HCT116 (cell line): ENCODE results near the gene ADGRA3. TPM values are rescaled to one million over a fixed set of nuclear protein-coding genes. Genes with fewer than 3 reads are reported as not detected.

Source experiments
- ATAC-seq: fragments of 200-7000 bp; cut with Tn5 transposase; 2 replicates; pipeline ENCODE4 v1.9.1; 2020; ENCODE audit warnings: mild to moderate bottlenecking, moderate library complexity
- BruUV-seq: library from RNA; stranded (reverse); fragments of 400-500 nt; replicated peaks from 2 replicates; lab custom pipeline; 2021; lab: Mats Ljungman, UMichigan
- CTCF ChIA-PET: fragments of 300-600 bp; sonication (Branson Sonifier 250); formaldehyde crosslinking; loops from one replicate; lab custom pipeline; 2021; ENCODE audit warnings: antibody characterized with exemption; lab: Charles Lee
- POLR2A ChIA-PET: fragments of 300-600, 350-600 bp; sonication (Branson Sonifier 250); formaldehyde crosslinking; loops from one replicate; lab custom pipeline; 2021; ENCODE audit warnings: antibody characterized with exemption; lab: Charles Lee
- RAD21 ChIA-PET, 2 experiments: fragments of 300-600 bp; sonication (Branson Sonifier 250); formaldehyde crosslinking; loops; one replicate each; lab custom pipeline; 2023; ENCODE audit warnings: low total read pairs in 2 of 2; ENCODE audit not compliant: uncharacterized antibody in 2 of 2, unreplicated experiment in 2 of 2, low non-redundant PET in 1 of 2; lab: Charles Lee
- DNase-seq: peaks from one replicate; pipeline ENCODE4 v3.0.0-alpha.2; 2010; ENCODE audit warnings: low read depth, low spot score
- H2AFZ ChIP-seq: fragments of 200-600 bp; shearing (Covaris generic), sonication (generic); 2 replicates; pipeline ENCODE4 v1.6.1; 2017; ENCODE audit warnings: low read depth, mixed run types, mixed read lengths, antibody characterized with exemption, low read length; ENCODE audit not compliant: poor library complexity, severe bottlenecking
- H3K27ac ChIP-seq: 2 replicates; pipeline ENCODE4 v1.5.1; 2012; ENCODE audit warnings: low read depth, low read length
- H3K27me3 ChIP-seq: fragments of 200-600 bp; sonication (generic); 2 replicates; pipeline ENCODE4 v1.6.1; 2016; ENCODE audit warnings: mixed run types, low read length, mixed read lengths; ENCODE audit not compliant: insufficient read depth
- H3K36me3 ChIP-seq, 2 experiments: fragments of 200-500 bp in 1 of 2; fragments of 200-600 bp in 1 of 2; sonication (Bioruptor generic) in 1 of 2; sonication (generic) in 1 of 2; 2 replicates each; pipeline versions ENCODE4 v1.5.1 to v1.6.1; 2014 to 2016; ENCODE audit warnings: low read length in 2 of 2, inconsistent platforms in 1 of 2, mixed read lengths in 1 of 2, mixed run types in 1 of 2; ENCODE audit not compliant: insufficient read depth in 2 of 2, control insufficient read depth in 1 of 2
- H3K4me1 ChIP-seq, 2 experiments: fragments of 200-600 bp in 1 of 2; sonication (generic) in 1 of 2; 2 replicates each; pipeline versions ENCODE4 v1.5.1 to v1.6.1; 2012 to 2017; ENCODE audit warnings: low read length in 2 of 2, inconsistent platforms in 1 of 2, mild to moderate bottlenecking in 1 of 2, mixed read lengths in 1 of 2, mixed run types in 1 of 2, moderate library complexity in 1 of 2; ENCODE audit not compliant: insufficient read depth in 2 of 2, control insufficient read depth in 1 of 2
- H3K4me2 ChIP-seq: fragments of 200-600 bp; sonication (generic); 2 replicates; pipeline ENCODE4 v1.6.1; 2017; ENCODE audit warnings: mixed run types, low read length, mixed read lengths
- H3K4me3 ChIP-seq, 2 experiments: fragments of 200-600 bp in 1 of 2; sonication (generic) in 1 of 2; replicated peaks in 1 of 2; 2 replicates each; pipeline ENCODE4 v1.5.1; 2011 to 2016; ENCODE audit warnings: low read length in 2 of 2, control low read depth in 1 of 2, low read depth in 1 of 2, mild to moderate bottlenecking in 1 of 2, mixed read lengths in 1 of 2, mixed run types in 1 of 2
- H3K79me2 ChIP-seq: fragments of 200-600 bp; sonication (generic); 2 replicates; pipeline ENCODE4 v1.6.1; 2017; ENCODE audit warnings: mild to moderate bottlenecking, mixed run types, low read length, moderate library complexity, mixed read lengths; ENCODE audit not compliant: insufficient read depth
- H3K9ac ChIP-seq: fragments of 200-600 bp; sonication (generic); 2 replicates; pipeline ENCODE4 v1.6.1; 2016; ENCODE audit warnings: low read length, mixed read lengths
- H3K9me2 ChIP-seq: fragments of 200-600 bp; sonication (generic), shearing (Covaris generic); 2 replicates; pipeline ENCODE4 v1.6.1; 2017; ENCODE audit warnings: mixed run types, mild to moderate bottlenecking, moderate library complexity; ENCODE audit not compliant: insufficient read depth
- H3K9me3 ChIP-seq, 2 experiments: fragments of 200-500 bp in 1 of 2; fragments of 200-600 bp in 1 of 2; sonication (Bioruptor generic) in 1 of 2; sonication (generic) in 1 of 2; 2 replicates each; pipeline ENCODE4 v1.6.1; 2014 to 2017; ENCODE audit warnings: low read length in 2 of 2, mixed read lengths in 2 of 2, inconsistent platforms in 1 of 2, low read depth in 1 of 2, mild to moderate bottlenecking in 1 of 2, mixed run types in 1 of 2, moderate library complexity in 1 of 2; ENCODE audit not compliant: control insufficient read depth in 1 of 2, insufficient read depth in 1 of 2
- H4K20me1 ChIP-seq: fragments of 200-600 bp; sonication (generic), shearing (Covaris generic); 2 replicates; pipeline ENCODE4 v1.6.1; 2017; ENCODE audit warnings: mixed run types, mild to moderate bottlenecking, moderate library complexity; ENCODE audit not compliant: insufficient read depth
- ATF3 ChIP-seq: IDR thresholded peaks from 2 replicates; pipeline ENCODE4 v1.6.1; 2012
- CEBPB ChIP-seq: IDR thresholded peaks from 2 replicates; pipeline ENCODE4 v1.6.1; 2012; ENCODE audit warnings: low read depth
- ELF1 ChIP-seq: IDR thresholded peaks from 2 replicates; pipeline ENCODE4 v1.6.1; 2012; ENCODE audit warnings: low read depth, borderline replicate concordance
- EZH2 ChIP-seq: fragments of 200-600 bp; sonication (generic); IDR thresholded peaks from 2 replicates; pipeline ENCODE4 v1.6.1; 2017; ENCODE audit warnings: antibody characterized with exemption, mixed run types
- POLR2AphosphoS5 ChIP-seq: IDR thresholded peaks from 2 replicates; pipeline ENCODE4 v1.6.1; 2011; ENCODE audit warnings: mild to moderate bottlenecking, low read depth, low read length, moderate library complexity
- RAD21 ChIP-seq: IDR thresholded peaks from 2 replicates; pipeline ENCODE4 v1.6.1; 2012; ENCODE audit warnings: low read depth, mild to moderate bottlenecking
- REST ChIP-seq: IDR thresholded peaks from 2 replicates; pipeline ENCODE4 v1.6.1; 2012; ENCODE audit warnings: low read depth
- YY1 ChIP-seq: IDR thresholded peaks from 2 replicates; pipeline ENCODE4 v1.6.1; 2011; ENCODE audit warnings: low read length, low read depth, moderate library complexity, mild to moderate bottlenecking; ENCODE audit not compliant: insufficient replicate concordance; ENCODE audit errors: extremely low read depth
- intact Hi-C: fragments of 100-400 bp; cut with micrococcal nuclease; formaldehyde crosslinking; loops from 2 replicates; pipeline ENCODE4 v1.10.0; 2022
- total RNA-seq: library from RNA; stranded (reverse); gene quantifications from one replicate; pipeline ENCODE4 v1.2.1, GENCODE V29; 2021; ENCODE audit not compliant: unreplicated experiment

The ADGRA3 gene
- total RNA-seq, 1 experiment from 2014 or later = 43.0 TPM

DNA sequence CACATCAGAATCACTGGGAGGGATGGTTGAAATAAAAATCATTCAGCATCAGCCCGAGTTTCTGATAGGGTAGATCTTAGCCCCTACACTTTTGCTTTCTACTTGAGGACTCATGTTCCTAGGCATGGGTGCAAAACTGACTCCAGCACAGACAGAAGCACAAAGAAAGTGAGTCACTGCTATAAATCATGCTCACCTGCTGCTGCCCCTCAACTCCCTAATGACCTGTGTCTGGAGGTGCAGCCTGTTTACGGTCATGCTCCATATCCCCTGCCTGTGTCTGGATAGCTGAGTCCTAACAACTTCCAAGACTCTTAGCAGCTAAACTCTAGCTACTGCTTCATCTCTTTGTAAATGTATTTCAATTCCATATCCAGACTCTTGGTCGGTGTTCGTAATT lies 57.8 kb downstream of the ADGRA3 start:
- no peaks in the 10 kb centered on the region for H4K20me1 ChIP-seq
- H2AFZ ChIP-seq = no peak overlapping the region
- no peak overlapping the region for H3K9ac ChIP-seq
- H3K27me3 ChIP-seq = no peaks in the 10 kb centered on the region
- CTCF ChIA-PET = no interaction called here
- H3K36me3 ChIP-seq = peaks cover 0 to 3% of the 10 kb centered on the region in 2 experiments; a peak in 1 of 4 replicates
- no TSS peak for BruUV-seq
- TF ChIP-seq ELF1 (no peak), POLR2AphosphoS5 (no peak), REST (no peak), ATF3 (no peak), YY1 (no peak), CEBPB (no peak), EZH2 (no peak), RAD21 (no peak)
- H3K4me1 ChIP-seq = peaks cover 5 to 8% of the 10 kb centered on the region in 2 experiments; a peak in 2 of 4 replicates
- H3K79me2 ChIP-seq = peaks cover 7% of the 10 kb centered on the region; the same call in 1 of the 2 replicates
- POLR2A ChIA-PET = no interaction called here
- H3K9me2 ChIP-seq = no peaks in the 10 kb centered on the region
- no peak overlapping the region for H3K27ac ChIP-seq
- DNase-seq (no peak), ATAC-seq (no peak)
- RAD21 ChIA-PET = no interaction called here
- H3K4me3 ChIP-seq = no peak overlapping the region
- intact Hi-C loops = no loop called here
- no peak overlapping the region for H3K4me2 ChIP-seq
- no peaks in the 10 kb centered on the region for H3K9me3 ChIP-seq
